ENCODE measurements around the gene PRG3.

The PRG3 gene, protein sequence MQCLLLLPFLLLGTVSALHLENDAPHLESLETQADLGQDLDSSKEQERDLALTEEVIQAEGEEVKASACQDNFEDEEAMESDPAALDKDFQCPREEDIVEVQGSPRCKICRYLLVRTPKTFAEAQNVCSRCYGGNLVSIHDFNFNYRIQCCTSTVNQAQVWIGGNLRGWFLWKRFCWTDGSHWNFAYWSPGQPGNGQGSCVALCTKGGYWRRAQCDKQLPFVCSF

GRCh38 chr11:57380975-57381374 is at the start of gene PRG3:
TSS of gene PRG3 (minus strand) at chr11:57381150. CDS start at chr11:57380708, 442 bp downstream.
- no peak within 1 kb of the TSS for H3K4me3 ChIP-seq (ENCODE audit: low read depth, low read length)
- DNase-seq (ENCODE audit: low read depth, low spot score), result no peak
- ChIA-PET CTCF (no interaction called here), POLR2A (no interaction called here)
- TF ChIP-seq CTCF (IDR thresholded peaks at IDR 0.05; ENCODE audit: insufficient read depth, low read length, missing control alignments), result no peak

GRCh38 chr11:57429946-57430345 is 49.0 kb upstream of the PRG3 start:
- no peak overlapping the region for H3K4me3 ChIP-seq (ENCODE audit: low read depth, low read length)
- CTCF ChIA-PET, result interaction anchor here (0.7 to 5.6 kb wide), 8 partner anchors 24 to 214 kb away, joined by 3 to 40 read pairs (median 4); partner anchors contain the start of gene RTN4RL2
- DNase-seq (ENCODE audit: low read depth, low spot score), result no peak
- no peak for TF ChIP-seq CTCF (IDR thresholded peaks at IDR 0.05; ENCODE audit: insufficient read depth, low read length, missing control alignments)
- POLR2A ChIA-PET, result no interaction called here

GRCh38 chr11:57428643-57429042 is 47.7 kb upstream of the PRG3 start:
- CTCF ChIA-PET, result interaction anchor here (1.4 to 3.2 kb wide), 4 partner anchors 29 to 216 kb away, joined by 6 to 25 read pairs (median 8); no protein-coding TSS in a partner anchor

DNA sequence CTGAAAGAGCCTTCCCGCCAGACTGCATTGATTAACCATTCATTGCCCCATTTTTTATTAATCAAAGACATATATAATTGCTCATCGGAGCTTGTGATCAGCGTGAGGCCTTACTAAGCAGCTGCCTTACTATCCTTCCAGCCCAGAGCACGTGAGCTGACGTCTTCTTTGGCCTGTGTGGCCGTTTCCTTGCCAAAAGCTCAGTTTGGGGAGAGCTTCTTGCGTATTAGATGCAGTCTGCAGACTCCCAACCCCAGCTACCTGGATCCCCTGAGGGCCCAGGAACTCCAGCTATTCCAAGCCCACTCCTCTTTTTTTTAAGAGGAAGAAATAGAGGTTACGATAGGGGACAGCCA is 46.8 kb upstream of the PRG3 start:
- ChIA-PET POLR2A (interaction anchor here (1.0 kb wide), 1 partner anchor 16 kb away, joined by 3 read pairs; no protein-coding TSS in a partner anchor), CTCF (interaction anchor here (0.9 to 3.2 kb wide), 6 partner anchors 30 to 213 kb away, joined by 3 to 25 read pairs (median 6); no protein-coding TSS in a partner anchor)
- H3K4me3 ChIP-seq (ENCODE audit: low read depth, low read length), result no peak overlapping the region; the same call in 1 of the 2 replicates
- TF ChIP-seq CTCF (IDR thresholded peaks at IDR 0.05; ENCODE audit: insufficient read depth, low read length, missing control alignments), result no peak
- no peak for DNase-seq (ENCODE audit: low read depth, low spot score)

More at GRCh38 chr11:57428643-57429042, 47.7 kb upstream of the PRG3 start:
- POLR2A ChIA-PET, result no interaction called here
- no peak for TF ChIP-seq CTCF (IDR thresholded peaks at IDR 0.05; ENCODE audit: insufficient read depth, low read length, missing control alignments)
- H3K4me3 ChIP-seq (ENCODE audit: low read depth, low read length), result no peak overlapping the region
- no peak for DNase-seq (ENCODE audit: low read depth, low spot score)

GRCh38 chr11:57426929-57427726 is 46.2 kb upstream of the PRG3 start, which contains the start of gene SLC43A3:
TSS of gene SLC43A3 (minus strand) at chr11:57427121. CDS start at chr11:57426172, 949 bp downstream.
- DNase-seq (ENCODE audit: low read depth, low spot score), result peak; percentile 66
- no peak for TF ChIP-seq CTCF (IDR thresholded peaks at IDR 0.05; ENCODE audit: insufficient read depth, low read length, missing control alignments)
- ChIA-PET CTCF (interaction anchor here (0.9 to 3.2 kb wide), 7 partner anchors 30 to 214 kb away, joined by 3 to 25 read pairs (median 6); no protein-coding TSS in a partner anchor), POLR2A (interaction anchor here (1.0 kb wide), 1 partner anchor 16 kb away, joined by 3 read pairs; no protein-coding TSS in a partner anchor)
- peak within 1 kb of the TSS; percentile 55 for H3K4me3 ChIP-seq (ENCODE audit: low read depth, low read length)
